Measurements from ENCODE around the gene RAB10. TPM values are rescaled to one million over a fixed set of nuclear protein-coding genes. Genes with fewer than 3 reads are reported as not detected.

The RAB10 gene
- total and polyA plus RNA-seq, 2 experiments from 2014 or later = 102 to 143 TPM

DNA sequence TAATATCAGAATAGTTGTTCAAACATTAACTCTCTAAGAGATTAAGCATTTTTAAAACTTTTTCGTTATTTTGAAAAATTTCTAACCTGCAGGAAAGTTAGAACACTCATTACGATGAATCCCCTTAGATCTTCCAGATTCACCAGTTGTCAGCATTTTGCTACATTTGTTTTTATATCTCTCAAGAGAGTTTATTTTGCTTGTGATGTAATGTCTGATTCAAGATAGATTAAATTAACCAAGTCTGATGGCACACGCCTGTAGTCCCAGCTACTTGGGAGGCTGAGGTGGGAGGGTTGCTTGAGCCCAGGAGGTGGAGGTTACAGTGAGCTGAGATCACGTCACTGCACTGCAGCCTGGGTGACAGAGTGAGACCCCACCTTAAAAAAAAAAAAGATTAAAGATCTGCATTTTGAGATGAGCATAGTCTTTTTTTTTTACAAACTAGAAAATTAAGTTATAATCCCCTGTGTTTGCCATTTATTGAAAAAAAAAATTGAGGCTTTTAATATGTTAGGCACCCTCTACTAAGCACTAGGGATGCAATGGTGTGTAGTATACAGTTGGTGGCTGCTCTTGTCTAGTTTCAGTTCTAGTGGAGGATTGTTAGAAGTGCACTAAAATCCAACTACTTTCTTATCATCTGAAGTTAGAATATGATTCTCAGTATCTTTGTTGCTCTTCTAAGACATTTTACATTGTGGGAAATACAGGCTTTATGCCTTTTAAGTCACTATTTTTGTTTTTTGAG, 20.9 kb downstream of the RAB10 start:
- H3K36me3 ChIP-seq (ENCODE audit: insufficient read depth) = no peaks in the 10 kb centered on the region
- TF ChIP-seq STAT1 (IDR thresholded peaks at IDR 0.05; ENCODE audit: unreplicated experiment) (no peak), NANOG (IDR thresholded peaks at IDR 0.05; ENCODE audit: borderline replicate concordance) (no peak), JUNB (IDR thresholded peaks at IDR 0.05; ENCODE audit: unreplicated experiment) (no peak), EZH2phosphoT487 (IDR thresholded peaks at IDR 0.05; ENCODE audit: unreplicated experiment) (no peak), POLR2AphosphoS5 (IDR thresholded peaks at IDR 0.05; ENCODE audit: low read depth) (no peak), CREB1 (CRISPR knock-in tag; IDR thresholded peaks at IDR 0.05; ENCODE audit: low read depth) (no peak), EZH2 (IDR thresholded peaks at IDR 0.05; ENCODE audit: low read depth, unreplicated experiment) (no peak), ZNF331 (CRISPR knock-in tag; IDR thresholded peaks at IDR 0.05; ENCODE audit: low read depth) (no peak), ZNF114 (CRISPR knock-in tag; IDR thresholded peaks at IDR 0.05) (no peak)
- TF ChIP-seq, protein P1, sequence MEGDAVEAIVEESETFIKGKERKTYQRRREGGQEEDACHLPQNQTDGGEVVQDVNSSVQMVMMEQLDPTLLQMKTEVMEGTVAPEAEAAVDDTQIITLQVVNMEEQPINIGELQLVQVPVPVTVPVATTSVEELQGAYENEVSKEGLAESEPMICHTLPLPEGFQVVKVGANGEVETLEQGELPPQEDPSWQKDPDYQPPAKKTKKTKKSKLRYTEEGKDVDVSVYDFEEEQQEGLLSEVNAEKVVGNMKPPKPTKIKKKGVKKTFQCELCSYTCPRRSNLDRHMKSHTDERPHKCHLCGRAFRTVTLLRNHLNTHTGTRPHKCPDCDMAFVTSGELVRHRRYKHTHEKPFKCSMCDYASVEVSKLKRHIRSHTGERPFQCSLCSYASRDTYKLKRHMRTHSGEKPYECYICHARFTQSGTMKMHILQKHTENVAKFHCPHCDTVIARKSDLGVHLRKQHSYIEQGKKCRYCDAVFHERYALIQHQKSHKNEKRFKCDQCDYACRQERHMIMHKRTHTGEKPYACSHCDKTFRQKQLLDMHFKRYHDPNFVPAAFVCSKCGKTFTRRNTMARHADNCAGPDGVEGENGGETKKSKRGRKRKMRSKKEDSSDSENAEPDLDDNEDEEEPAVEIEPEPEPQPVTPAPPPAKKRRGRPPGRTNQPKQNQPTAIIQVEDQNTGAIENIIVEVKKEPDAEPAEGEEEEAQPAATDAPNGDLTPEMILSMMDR (conservative IDR thresholded peaks at IDR 0.05; ENCODE audit: low read depth in 2 of 2) = no peak
- TF ChIP-seq, protein P2, sequence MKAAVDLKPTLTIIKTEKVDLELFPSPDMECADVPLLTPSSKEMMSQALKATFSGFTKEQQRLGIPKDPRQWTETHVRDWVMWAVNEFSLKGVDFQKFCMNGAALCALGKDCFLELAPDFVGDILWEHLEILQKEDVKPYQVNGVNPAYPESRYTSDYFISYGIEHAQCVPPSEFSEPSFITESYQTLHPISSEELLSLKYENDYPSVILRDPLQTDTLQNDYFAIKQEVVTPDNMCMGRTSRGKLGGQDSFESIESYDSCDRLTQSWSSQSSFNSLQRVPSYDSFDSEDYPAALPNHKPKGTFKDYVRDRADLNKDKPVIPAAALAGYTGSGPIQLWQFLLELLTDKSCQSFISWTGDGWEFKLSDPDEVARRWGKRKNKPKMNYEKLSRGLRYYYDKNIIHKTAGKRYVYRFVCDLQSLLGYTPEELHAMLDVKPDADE (IDR thresholded peaks at IDR 0.05) = no peak
- TF ChIP-seq, protein P3, sequence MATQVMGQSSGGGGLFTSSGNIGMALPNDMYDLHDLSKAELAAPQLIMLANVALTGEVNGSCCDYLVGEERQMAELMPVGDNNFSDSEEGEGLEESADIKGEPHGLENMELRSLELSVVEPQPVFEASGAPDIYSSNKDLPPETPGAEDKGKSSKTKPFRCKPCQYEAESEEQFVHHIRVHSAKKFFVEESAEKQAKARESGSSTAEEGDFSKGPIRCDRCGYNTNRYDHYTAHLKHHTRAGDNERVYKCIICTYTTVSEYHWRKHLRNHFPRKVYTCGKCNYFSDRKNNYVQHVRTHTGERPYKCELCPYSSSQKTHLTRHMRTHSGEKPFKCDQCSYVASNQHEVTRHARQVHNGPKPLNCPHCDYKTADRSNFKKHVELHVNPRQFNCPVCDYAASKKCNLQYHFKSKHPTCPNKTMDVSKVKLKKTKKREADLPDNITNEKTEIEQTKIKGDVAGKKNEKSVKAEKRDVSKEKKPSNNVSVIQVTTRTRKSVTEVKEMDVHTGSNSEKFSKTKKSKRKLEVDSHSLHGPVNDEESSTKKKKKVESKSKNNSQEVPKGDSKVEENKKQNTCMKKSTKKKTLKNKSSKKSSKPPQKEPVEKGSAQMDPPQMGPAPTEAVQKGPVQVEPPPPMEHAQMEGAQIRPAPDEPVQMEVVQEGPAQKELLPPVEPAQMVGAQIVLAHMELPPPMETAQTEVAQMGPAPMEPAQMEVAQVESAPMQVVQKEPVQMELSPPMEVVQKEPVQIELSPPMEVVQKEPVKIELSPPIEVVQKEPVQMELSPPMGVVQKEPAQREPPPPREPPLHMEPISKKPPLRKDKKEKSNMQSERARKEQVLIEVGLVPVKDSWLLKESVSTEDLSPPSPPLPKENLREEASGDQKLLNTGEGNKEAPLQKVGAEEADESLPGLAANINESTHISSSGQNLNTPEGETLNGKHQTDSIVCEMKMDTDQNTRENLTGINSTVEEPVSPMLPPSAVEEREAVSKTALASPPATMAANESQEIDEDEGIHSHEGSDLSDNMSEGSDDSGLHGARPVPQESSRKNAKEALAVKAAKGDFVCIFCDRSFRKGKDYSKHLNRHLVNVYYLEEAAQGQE (IDR thresholded peaks at IDR 0.05; ENCODE audit: unreplicated experiment) = no peak
- TF ChIP-seq, protein P4, sequence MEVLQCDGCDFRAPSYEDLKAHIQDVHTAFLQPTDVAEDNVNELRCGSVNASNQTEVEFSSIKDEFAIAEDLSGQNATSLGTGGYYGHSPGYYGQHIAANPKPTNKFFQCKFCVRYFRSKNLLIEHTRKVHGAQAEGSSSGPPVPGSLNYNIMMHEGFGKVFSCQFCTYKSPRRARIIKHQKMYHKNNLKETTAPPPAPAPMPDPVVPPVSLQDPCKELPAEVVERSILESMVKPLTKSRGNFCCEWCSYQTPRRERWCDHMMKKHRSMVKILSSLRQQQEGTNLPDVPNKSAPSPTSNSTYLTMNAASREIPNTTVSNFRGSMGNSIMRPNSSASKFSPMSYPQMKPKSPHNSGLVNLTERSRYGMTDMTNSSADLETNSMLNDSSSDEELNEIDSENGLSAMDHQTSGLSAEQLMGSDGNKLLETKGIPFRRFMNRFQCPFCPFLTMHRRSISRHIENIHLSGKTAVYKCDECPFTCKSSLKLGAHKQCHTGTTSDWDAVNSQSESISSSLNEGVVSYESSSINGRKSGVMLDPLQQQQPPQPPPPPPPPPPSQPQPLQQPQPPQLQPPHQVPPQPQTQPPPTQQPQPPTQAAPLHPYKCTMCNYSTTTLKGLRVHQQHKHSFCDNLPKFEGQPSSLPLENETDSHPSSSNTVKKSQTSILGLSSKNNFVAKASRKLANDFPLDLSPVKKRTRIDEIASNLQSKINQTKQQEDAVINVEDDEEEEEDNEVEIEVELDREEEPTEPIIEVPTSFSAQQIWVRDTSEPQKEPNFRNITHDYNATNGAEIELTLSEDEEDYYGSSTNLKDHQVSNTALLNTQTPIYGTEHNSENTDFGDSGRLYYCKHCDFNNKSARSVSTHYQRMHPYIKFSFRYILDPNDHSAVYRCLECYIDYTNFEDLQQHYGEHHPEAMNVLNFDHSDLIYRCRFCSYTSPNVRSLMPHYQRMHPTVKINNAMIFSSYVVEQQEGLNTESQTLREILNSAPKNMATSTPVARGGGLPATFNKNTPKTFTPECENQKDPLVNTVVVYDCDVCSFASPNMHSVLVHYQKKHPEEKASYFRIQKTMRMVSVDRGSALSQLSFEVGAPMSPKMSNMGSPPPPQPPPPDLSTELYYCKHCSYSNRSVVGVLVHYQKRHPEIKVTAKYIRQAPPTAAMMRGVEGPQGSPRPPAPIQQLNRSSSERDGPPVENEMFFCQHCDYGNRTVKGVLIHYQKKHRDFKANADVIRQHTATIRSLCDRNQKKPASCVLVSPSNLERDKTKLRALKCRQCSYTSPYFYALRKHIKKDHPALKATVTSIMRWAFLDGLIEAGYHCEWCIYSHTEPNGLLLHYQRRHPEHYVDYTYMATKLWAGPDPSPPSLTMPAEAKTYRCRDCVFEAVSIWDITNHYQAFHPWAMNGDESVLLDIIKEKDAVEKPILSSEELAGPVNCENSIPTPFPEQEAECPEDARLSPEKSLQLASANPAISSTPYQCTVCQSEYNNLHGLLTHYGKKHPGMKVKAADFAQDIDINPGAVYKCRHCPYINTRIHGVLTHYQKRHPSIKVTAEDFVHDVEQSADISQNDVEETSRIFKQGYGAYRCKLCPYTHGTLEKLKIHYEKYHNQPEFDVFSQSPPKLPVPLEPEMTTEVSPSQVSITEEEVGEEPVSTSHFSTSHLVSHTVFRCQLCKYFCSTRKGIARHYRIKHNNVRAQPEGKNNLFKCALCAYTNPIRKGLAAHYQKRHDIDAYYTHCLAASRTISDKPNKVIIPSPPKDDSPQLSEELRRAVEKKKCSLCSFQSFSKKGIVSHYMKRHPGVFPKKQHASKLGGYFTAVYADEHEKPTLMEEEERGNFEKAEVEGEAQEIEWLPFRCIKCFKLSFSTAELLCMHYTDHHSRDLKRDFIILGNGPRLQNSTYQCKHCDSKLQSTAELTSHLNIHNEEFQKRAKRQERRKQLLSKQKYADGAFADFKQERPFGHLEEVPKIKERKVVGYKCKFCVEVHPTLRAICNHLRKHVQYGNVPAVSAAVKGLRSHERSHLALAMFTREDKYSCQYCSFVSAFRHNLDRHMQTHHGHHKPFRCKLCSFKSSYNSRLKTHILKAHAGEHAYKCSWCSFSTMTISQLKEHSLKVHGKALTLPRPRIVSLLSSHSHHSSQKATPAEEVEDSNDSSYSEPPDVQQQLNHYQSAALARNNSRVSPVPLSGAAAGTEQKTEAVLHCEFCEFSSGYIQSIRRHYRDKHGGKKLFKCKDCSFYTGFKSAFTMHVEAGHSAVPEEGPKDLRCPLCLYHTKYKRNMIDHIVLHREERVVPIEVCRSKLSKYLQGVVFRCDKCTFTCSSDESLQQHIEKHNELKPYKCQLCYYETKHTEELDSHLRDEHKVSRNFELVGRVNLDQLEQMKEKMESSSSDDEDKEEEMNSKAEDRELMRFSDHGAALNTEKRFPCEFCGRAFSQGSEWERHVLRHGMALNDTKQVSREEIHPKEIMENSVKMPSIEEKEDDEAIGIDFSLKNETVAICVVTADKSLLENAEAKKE (CRISPR knock-in tag; IDR thresholded peaks at IDR 0.05) = no peak
- Mint-ChIP-seq H3K4me1 (peaks cover 12% of the 10 kb centered on the region; the same call in 2 of the 3 replicates), H3K36me3 (ENCODE audit: low read depth) (peaks cover 24% of the 10 kb centered on the region), H3K4me3 (no peak overlapping the region), H3K27ac (no peak overlapping the region), H3K27me3 (ENCODE audit: insufficient read depth, low read depth, poor library complexity) (peaks cover 3% of the 10 kb centered on the region), H3K9me3 (no peaks in the 10 kb centered on the region)
- no peak for DNase-seq (ENCODE audit: low spot score)
- H3K4me1 ChIP-seq (ENCODE audit: insufficient read depth) = no peaks in the 10 kb centered on the region; the same call in 1 of the 2 replicates
- H3F3A ChIP-seq (replicated peaks; ENCODE audit: low read depth) = no peaks in the 10 kb centered on the region
- no peaks in the 10 kb centered on the region for H3K9me2 ChIP-seq (ENCODE audit: insufficient read depth)
- no peak overlapping the region for H2AFZ ChIP-seq
- no peak for ATAC-seq
- no peaks in the 10 kb centered on the region for H3K27me3 ChIP-seq (ENCODE audit: insufficient read depth)
- no peak overlapping the region for H3K4me3 ChIP-seq
- peaks cover 100% of the 10 kb centered on the region for H3K79me2 ChIP-seq (replicated peaks; ENCODE audit: insufficient read depth)
- no peak overlapping the region for H3K4me2 ChIP-seq
- no peak overlapping the region for H3K27ac ChIP-seq (ENCODE audit: low read depth)
- peaks cover 78% of the 10 kb centered on the region for H4K20me1 ChIP-seq (replicated peaks; ENCODE audit: insufficient read depth)

Data from GM23338 (cell line).